Pons (tissue), 1 donor: Measurements from ENCODE around the gene SVEP1.
"Not testable (repeated sequence)": the region's sequence is repeated elsewhere in the genome, so short reads cannot be mapped to it uniquely, and the experiment has no call there.

Experiments
- DNase-seq: peaks from one replicate; pipeline ENCODE4 v3.0.0-alpha.2; 2016; ENCODE audit warnings: low spot score

The SVEP1 gene

GRCh38 chr9:110578575-110579033, 937 bp downstream of the SVEP1 start:
- DNase-seq: no peak

- DNase-seq: no peak
Observed at GRCh38 chr9:110575945-110576344, 3.6 kb downstream of the SVEP1 start.

- DNase-seq: no peak
Observed at GRCh38 chr9:110575169-110575568, 4.4 kb downstream of the SVEP1 start.

GRCh38 chr9:110573305-110573704, 6.2 kb downstream of the SVEP1 start:
- DNase-seq: no peak

GRCh38 chr9:110571801-110572483, 7.6 kb downstream of the SVEP1 start:
- DNase-seq: no peak

GRCh38 chr9:110566156-110566555, 13.4 kb downstream of the SVEP1 start:
- no peak for DNase-seq

GRCh38 chr9:110561826-110562225, 17.7 kb downstream of the SVEP1 start:
- DNase-seq: no peak

GRCh38 chr9:110559869-110560268, 19.7 kb downstream of the SVEP1 start:
- DNase-seq: no peak

GRCh38 chr9:110555551-110556331, 23.8 kb downstream of the SVEP1 start:
- DNase-seq: no peak

- no peak for DNase-seq
Observed at GRCh38 chr9:110546411-110546871, 33.1 kb downstream of the SVEP1 start.

GRCh38 chr9:110545705-110546104, 33.8 kb downstream of the SVEP1 start:
- peak; percentile 46 for DNase-seq

- no peak for DNase-seq
Observed at GRCh38 chr9:110543631-110544051, 35.9 kb downstream of the SVEP1 start.

- DNase-seq: no peak
Observed at GRCh38 chr9:110541950-110542349, 37.6 kb downstream of the SVEP1 start.

GRCh38 chr9:110538647-110539041, 40.9 kb downstream of the SVEP1 start:
- DNase-seq: no peak

- no peak for DNase-seq
Observed at GRCh38 chr9:110537841-110538646, 41.5 kb downstream of the SVEP1 start.

GRCh38 chr9:110536822-110537221, 42.7 kb downstream of the SVEP1 start:
- no peak for DNase-seq

- not testable (repeated sequence) for DNase-seq
Observed at GRCh38 chr9:110534162-110534561, 45.4 kb downstream of the SVEP1 start.

- DNase-seq: no peak
Observed at GRCh38 chr9:110532908-110533665, 46.5 kb downstream of the SVEP1 start.

- DNase-seq: peak; percentile 45
Observed at GRCh38 chr9:110531776-110532175, 47.8 kb downstream of the SVEP1 start.

- not testable (repeated sequence) for DNase-seq
Observed at GRCh38 chr9:110531241-110531640, 48.3 kb downstream of the SVEP1 start.

GRCh38 chr9:110528645-110529044, 50.9 kb downstream of the SVEP1 start:
- no peak for DNase-seq

- no peak for DNase-seq
Observed at GRCh38 chr9:110526426-110526825, 53.1 kb downstream of the SVEP1 start.
